ENCODE measurements around the gene RNFT2. TPM values are rescaled to one million over a fixed set of nuclear protein-coding genes. Genes with fewer than 3 reads are reported as not detected.
A peak's percentile ranks its signal among the peaks of the same experiment; 100 is the strongest.

The RNFT2 gene, protein sequence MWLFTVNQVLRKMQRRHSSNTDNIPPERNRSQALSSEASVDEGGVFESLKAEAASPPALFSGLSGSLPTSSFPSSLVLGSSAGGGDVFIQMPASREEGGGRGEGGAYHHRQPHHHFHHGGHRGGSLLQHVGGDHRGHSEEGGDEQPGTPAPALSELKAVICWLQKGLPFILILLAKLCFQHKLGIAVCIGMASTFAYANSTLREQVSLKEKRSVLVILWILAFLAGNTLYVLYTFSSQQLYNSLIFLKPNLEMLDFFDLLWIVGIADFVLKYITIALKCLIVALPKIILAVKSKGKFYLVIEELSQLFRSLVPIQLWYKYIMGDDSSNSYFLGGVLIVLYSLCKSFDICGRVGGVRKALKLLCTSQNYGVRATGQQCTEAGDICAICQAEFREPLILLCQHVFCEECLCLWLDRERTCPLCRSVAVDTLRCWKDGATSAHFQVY
- 30.6 and 38.3 TPM in 2 replicates for polyA plus RNA-seq (2014; cell fraction: cytosol; rRNA removed)
- polyA plus RNA-seq (2014; cell fraction: nucleus; rRNA removed) = 28.4 and 56.8 TPM in 2 replicates

DNA sequence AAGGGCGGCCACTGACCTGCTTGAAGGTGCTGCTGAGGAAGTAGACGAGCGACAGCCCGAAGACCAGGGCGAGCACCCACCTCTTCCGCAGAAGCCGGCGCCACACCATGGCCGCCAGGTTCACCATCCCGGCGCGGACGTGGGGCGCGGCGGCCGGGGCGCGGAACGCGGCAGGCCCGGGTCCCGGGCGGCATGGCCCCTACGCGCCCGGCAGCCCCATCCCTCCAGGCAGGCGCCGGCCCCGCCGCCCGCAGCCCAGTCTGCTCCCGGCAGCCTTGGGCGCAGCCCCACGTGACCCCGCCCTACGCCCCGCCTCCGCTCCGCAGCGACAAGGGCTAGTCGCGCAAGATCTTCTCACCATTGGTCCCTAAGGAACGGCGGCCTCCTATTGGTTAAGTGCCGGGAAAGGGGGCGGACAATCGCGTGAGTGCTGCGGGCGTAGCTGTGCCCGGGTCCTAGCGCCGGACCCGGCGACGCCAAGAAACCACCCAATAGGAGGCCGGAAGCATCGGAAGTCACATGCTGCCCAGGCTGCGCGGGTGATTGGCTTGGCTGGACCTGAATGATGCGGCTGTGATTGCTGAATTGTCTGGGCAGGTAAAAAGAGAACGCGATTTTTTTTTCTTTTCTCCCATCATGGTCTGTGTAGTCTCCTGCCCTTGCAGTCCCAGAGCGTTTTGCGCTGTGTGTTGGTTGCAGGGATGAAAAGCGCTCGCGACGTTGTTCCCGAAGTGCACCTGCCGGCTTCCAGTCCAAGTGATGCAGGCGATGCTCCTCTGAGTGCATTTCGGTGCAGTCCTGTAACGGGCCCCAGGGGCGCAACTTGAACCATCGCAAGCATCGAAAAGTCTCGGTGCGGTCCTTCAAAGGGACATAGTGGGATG is at the start of gene RNFT2, which contains the start of gene SPRING1:
Gene RNFT2, plus strand, starts transcription at position 542 of the 884 bp plus-strand sequence. CDS start 2,183 bp downstream, outside the sequence.
Gene SPRING1, minus strand, starts transcription at position 296 of the 884 bp plus-strand sequence. Its CDS starts 169 bp downstream, at position 127.
- DNase-seq (ENCODE audit: low spot score) = peak; percentile 99

DNA sequence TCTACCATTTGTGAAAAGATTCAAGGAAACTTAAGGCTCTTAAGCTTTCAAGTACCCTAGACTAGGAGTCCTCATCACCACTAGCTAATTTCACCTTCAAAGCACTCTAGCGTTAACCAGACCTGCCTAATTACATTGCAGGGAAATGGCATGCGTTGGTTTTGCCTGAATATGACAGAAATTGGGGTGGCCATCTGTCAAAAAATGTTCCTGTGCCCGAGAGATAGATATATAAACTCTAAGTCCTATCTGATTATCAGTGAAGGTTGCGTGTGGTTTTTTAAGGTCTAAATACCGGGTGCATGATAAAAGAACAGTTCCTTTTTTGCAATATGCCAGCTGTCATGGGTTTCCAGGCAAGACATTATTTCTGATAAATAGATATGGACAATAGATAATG is 48.6 kb upstream of the RNFT2 start:
- DNase-seq (ENCODE audit: low spot score) = peak; percentile 60

DNA sequence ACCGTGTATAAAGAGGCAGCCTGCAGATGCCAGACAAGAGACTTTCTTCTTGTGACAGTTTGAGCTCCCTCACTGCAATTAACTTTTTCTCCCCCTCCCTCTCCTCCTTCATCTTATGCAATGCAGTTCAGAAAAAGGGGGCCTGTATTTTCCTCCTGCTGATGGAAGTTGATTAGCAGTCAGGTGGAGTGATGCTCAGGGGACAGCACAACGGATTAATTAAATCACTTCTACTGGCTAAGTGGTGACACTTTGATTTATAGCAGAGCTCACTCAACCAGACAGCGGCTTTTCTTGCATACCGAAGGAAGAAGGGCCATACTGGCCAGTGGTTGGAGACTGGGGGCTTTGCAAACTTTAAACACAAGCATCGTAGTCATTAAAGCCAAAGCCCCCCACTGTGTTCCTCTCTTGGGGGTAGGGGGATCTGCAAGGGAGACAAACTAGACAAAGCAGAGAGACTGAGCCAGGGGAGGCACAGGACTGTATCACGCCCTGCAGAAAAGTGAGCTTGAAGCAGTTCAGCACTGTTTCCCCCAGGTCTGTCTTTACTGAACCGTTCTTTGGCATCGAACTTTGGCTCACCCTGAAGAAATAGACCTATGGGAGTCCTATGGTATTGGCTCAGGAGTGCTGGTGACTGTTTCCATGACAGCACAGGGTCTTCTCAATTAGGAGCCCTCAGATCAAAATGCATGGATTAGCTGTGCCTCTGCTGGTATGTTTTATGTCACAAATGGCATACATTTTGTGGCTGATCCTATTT is 48.0 kb upstream of the RNFT2 start:
- peak; percentile 96 for DNase-seq (ENCODE audit: low spot score)

DNA sequence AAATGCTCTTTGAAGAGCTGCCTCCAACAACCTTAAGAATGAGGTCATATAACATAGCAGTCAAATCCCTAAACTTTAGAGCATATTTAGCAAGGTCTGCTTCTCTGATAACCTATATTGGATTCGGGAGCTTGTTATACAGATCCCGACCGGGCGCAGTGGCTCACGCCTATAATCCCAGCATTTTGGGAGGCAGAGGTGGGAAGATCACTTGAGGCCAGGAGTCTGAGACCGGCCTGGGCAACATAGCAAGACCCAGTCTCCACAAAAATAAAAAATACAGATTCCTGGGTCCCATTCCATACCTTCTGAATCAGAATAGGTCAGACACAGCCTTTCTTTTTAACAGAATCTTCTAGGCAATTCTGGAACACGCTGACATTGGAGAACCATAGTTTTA is 46.9 kb upstream of the RNFT2 start:
- DNase-seq (ENCODE audit: low spot score) = no peak

DNA sequence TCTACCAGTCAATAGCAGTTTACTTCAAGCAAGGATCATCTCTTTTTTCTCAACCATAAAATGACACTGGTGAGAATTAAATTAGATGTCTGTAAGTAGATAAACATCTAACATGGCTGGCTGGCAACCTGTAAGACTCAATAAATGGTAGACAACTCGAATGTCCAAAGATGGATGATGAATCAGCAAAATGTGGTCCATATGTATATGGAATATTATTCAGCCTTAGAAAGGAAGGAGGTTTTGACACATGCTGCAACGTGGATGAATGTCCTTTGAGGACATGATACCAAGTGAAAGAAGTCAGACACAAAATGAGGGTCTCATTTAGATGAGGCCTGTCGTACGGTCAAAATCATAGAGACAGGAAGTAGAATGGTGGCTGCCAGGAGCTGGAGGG is 46.5 kb upstream of the RNFT2 start:
- DNase-seq (ENCODE audit: low spot score) = peak; percentile 70

DNA sequence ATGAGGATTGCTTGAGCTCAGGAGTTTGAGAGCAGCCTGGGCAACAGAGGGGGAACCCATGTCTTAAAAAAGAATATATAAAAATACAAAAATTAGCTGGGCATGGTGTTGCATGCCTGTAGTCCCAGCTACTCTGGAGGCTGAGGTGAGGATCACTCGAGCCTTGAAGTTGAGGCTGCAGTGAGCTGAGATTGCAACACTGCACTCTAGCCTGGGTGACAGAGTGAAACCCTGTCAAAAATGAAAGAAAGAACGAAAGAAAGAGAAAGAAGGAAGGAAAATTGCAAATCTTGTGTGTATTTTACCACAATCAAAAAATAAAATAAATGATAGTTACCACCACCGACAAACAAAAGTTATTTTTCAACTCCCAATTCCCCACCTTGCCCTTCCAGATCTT is 45.5 kb upstream of the RNFT2 start:
- no peak for DNase-seq (ENCODE audit: low spot score)

DNA sequence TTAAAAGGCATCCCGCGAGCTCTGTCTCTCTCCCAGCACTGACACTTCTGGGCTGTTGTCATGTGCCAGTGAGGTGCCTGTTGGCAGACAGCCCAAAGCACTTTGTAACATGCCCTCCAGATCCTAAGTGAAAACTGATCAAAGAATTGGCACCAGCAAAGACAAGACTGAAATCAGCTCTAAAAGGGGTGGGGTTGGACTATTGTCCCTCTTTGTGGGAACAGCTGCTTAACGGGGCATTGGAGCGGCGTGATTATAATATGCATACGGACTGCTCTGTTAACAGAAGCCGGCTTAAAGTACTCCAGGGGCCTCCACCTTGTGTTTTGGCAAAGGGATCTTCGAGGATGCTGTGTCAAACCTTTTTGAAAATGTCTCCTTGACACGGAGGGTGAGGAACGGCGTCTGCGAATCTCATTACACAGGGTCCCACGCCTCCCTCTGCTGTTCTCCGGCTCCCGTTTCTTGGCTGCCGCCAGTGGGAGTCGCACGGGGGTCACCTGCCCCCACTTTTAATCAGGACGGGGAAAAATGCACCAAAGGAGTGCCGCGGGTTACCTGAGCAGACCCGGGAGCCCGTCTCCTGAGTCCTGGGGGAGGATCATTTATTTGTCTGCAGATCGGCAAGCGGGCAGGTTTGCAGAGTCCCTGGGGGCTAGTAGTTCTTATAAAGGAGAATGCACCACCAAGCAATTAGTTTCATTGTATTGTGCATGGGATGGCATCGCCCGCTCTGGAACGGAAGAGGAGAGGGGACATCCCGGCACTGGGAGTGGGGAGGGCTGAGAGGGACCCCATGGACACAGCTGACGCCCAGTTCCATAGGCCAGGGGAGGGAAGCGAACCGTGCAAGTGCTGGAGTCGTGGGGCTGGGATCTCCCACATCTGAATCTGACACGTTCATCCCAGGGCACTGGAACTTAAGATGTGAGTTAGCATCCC is 44.6 kb upstream of the RNFT2 start:
- no peak for DNase-seq (ENCODE audit: low spot score)

DNA sequence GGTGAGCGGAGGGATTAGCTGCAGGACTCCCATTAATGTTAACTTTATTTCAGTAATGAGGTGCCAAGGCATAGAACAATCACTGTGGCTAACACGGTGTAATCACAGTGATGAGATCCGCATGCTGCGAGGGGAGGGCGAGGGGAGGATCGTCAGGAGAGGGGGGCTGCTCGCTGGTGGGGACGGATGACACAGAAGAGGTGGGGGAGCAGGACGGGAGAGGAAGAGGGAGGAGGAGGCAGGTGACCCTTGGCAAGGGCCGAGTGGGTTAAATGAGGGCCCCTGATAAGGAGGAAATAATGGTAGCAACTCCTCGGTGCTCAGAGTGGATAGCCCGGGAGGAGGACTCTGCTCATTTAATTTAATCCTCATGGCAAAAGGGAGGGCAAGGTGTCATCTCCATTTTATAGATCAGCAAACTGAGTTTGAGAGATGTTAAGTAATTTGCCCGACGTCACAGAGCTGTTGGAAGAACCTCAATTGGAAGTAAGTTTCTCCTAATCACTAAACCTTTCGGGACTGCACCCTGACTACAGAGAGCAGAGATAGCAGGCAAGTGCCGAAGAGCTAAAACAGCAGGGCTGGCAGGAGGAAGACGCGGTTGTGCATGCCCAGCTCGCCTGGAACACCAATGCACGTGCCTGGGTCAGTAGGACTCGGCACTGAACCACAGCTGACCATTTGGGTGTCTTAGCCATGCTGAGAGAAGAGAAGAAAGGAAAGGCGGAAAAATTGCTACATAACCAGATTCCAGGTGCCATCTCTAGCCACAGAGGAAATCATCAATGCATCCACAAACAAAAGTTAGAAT is 43.3 kb upstream of the RNFT2 start:
- DNase-seq (ENCODE audit: low spot score) = no peak

DNA sequence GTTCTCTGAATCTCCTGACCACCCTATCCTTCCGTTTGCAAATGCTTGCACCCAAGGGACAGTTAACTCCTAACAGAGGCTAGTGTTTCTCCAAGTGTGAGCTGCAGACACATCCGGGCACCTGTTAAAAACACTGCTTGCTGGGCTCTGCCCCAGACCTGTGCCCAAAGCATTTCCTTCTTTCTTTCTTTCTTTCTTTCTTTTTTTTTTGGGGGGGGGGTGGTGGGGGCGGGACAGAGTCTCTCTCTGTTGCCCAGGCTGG is 42.7 kb upstream of the RNFT2 start:
- no peak for DNase-seq (ENCODE audit: low spot score)

DNA sequence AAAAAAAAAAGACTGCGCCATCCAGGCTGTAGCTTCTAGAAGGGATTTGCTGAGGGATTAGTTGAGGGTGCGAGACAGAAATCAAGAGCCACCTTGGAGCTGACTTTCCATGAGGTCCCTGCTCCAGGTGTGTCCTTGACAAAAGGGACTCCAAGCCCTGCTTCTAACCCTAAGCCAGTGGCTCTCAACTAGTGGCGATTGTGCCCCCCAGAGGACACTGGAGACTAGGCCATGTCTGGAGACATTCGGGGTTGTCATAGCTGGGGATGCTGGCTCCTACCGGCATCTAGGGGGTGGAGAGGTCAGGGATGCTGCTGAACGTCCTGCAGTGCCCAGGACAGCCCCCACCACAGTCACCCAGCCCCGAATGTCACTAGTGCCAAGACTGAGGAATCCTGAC is 40.8 kb upstream of the RNFT2 start:
- peak; percentile 76 for DNase-seq (ENCODE audit: low spot score)

DNA sequence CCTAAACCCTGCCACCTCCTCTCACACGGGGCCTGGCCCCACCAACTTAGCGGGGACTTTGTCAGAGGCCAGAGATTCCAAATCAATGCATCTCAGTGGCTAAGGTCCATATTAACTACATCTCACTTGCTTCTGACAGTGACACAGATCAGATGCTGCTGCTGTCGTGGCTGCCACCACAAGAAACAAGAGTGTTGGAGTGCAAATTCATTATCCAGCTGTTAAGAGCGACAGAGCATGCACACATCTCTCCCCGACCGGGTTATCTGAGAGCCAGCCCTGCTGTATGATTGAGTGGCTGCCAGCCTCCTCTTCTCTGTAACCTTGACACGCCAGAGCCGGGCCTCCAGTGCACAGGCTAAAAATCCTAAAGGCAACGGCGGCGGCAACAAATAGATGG is 40.4 kb upstream of the RNFT2 start:
- DNase-seq (ENCODE audit: low spot score) = peak; percentile 80

DNA sequence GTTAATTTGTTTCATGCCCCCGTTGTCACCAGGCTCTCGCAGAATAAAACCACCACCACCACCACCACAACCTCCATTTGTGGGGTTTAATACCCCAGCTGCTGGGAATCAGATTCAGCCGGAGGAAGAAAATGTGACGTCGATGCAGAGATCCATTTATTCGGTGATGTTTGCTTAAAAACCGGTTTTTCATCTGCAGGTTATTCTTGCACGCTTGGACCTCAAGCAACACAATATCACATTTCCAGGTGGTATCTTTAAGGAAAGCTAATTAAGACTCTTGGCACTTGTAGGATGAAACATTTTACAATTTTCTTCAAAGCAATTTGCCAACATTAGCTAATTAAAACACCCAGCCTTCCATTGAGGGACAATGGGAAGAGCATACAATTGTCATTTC is 40.0 kb upstream of the RNFT2 start:
- DNase-seq (ENCODE audit: low spot score) = no peak

DNA sequence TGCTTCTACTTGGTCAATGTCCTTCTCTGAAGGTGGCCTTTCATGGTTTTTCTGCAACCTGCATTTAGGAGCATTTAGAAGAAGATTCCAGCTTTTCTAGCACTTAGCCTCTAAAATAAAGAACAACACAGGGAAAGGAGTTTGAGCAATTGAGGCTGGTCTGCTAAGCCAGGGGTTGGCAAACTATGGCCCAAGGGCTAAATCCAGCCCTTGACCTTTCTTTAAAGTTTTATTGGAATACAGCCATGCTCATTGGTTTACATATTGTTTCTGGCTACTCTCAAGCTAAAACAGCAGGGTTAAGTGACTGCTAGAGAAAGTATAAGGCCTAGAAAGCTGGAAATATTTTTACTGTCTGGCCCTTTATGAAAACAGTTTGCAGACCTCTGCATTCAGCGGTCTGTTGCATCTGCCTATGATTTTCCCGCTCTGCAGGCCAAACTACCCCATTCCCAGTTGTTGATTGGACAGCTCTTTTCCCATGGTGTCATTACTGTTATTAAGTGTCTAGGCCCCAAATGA is 39.5 kb upstream of the RNFT2 start:
- no peak for DNase-seq (ENCODE audit: low spot score)

DNA sequence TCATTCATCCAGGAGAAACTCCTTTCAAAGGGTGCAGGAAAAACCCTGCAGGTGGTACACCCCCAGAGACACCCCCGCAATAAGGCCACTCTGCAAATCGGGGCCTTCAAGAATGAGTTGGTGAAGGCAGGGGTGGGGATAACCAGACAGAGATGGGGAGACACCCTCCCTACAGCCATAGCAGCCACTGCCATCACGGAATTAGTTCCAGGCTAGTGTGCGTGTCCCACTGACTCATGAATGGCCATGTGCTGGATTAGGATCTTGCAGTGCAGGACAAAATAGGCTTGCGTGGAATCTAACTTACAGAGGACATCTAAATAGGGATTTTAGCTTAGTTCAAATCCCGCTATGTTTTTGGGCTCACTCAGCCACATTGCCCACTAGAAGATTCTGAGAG is 38.0 kb upstream of the RNFT2 start:
- DNase-seq (ENCODE audit: low spot score) = no peak

DNA sequence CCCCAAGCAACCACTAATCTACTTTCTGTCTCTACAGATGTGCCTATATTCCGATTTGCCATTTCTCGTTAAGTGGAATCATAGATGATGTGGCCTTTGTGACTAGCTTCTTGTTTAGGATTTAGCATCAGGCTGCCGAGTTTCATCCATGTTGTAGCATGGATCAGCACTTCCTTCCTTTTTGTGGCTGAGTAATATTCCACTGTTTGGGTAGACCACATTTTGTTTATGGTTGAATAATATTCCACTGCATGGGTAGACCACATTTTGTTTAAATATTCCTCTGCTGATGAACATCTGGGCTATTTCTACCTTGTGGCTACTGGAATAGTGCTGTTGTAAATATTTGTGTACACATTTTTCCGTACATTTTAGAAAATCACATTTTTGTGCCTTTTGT is 36.7 kb upstream of the RNFT2 start:
- DNase-seq (ENCODE audit: low spot score) = no peak

DNA sequence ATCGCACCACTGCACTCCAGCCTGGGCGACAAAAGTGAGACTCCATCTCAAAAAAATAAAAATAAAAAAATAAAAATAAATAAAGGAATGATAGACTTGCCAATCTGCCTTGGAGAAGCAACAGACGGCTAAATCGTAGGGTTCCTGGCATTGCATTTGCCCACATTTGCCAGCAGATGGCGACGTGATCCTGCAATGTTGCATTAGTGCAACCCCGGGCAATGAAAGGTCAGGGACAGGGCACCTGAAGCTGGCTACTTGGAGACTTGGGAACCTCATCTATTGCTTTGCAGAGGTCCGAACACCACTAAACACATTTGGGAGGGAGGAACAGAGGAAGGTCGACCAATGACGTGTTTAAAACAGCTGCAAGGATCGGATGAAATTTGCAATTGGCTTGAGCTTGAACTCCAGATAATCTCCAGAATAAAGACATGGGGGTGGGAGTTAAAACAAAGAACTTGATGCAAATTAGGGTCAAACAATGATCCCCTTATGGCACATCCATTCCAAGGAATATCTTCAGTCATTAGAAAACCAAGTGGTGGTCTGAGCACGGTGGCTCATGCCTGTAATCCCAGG is 34.8 kb upstream of the RNFT2 start:
- peak; percentile 70 for DNase-seq (ENCODE audit: low spot score)

DNA sequence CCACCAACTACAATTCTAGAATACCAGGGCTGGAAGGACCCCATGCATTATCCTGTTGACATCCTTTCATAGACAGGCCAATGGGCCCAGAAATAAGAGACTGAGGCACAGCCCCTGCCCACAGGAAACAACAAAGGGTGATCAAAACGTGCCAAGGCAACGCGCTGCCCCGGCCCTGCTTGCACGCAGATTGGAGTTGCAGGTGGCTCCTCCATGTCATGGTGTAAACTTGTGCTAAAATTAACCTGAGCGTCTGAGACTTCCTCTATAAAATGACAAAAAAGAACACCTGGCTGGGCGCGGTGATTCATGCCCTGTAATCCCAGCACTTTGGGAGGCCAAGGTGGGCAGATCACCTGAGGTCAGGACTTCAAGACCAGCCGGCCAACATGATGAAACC is 30.4 kb upstream of the RNFT2 start:
- DNase-seq (ENCODE audit: low spot score) = no peak

DNA sequence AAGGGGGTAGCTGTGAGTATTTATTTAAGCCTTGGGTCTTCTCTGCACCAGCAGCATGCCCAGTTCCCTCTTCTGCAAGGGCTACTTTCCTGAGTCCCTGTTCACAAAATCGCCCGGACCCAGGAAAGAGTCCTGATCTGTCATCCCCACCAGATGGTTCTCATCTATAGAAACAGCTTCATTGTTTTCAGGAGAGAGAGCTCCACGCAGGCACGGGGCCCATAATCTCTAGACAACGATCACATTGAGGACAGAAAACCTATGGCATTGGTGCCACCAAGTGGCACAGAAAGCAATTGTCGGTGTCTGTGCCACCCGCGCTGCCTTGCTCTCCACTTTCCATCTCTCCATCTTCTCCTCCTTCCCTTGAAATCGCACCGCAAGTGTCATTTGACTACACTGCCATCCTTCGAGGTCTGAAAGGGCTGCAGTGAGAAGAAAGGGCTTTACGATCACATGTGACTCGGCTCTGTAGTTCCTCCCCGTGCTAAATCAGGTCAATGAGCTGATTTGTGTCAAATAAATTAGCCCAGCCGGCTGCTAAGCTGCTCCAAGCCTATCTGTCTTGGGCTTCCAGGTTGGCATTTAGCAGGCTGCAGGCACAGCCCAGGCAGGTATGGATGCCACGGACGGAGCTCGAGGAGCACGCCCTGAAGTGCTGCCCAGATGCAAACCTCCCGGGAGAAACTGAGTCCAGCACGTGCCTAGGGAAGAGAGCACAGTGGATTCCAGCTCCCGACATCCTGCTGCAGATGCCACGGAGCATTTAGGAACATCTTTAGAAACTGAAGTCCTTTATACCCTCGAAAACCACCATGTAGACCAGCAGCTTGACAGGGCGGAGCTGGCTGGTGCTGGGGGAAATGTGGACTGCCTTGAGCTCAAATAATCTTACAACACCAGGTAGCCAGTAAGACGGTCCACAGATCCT is 29.0 kb upstream of the RNFT2 start:
- DNase-seq (ENCODE audit: low spot score) = peak; percentile 65

Measured in SK-N-DZ (cell line).